Activated CD8-positive, alpha-beta memory T cell treated with anti-CD3 and anti-CD28 coated beads for 1 hour (primary cell): Measurements from ENCODE around the gene PRSS53.

Experiments
- DNase-seq, 2 donors: peaks; one replicate each; pipeline ENCODE4 v3.0.0-alpha.2; 2020; ENCODE audit warnings: low read depth in 1 of 2; ENCODE audit errors: extremely low read depth in 1 of 2

Gene PRSS53

GRCh38 chr16:31055613-31056012 is 33.1 kb downstream of the PRSS53 start:
- DNase-seq, result no peak

- DNase-seq, result no peak
Measured at GRCh38 chr16:31052114-31052513, 36.6 kb downstream of the PRSS53 start.

- no peak for DNase-seq
Measured at GRCh38 chr16:31050280-31051030, 38.3 kb downstream of the PRSS53 start.

- no peak for DNase-seq
Measured at GRCh38 chr16:31043898-31044481, 44.8 kb downstream of the PRSS53 start.

- no peak for DNase-seq
Measured at GRCh38 chr16:31043352-31043751, 45.4 kb downstream of the PRSS53 start.

GRCh38 chr16:31042866-31043265 is 45.9 kb downstream of the PRSS53 start:
- DNase-seq, result no peak

GRCh38 chr16:31038993-31039392 is 49.8 kb downstream of the PRSS53 start:
- no peak for DNase-seq

GRCh38 chr16:31036691-31037090 is 52.1 kb downstream of the PRSS53 start:
- DNase-seq, result no peak

GRCh38 chr16:31033709-31034492 is 54.8 kb downstream of the PRSS53 start:
- DNase-seq, result peak; percentile 69 to 80
